HG02852 (cell line): Measurements from ENCODE around the gene NID2.

ENCODE experiments used
- ATAC-seq: cut with Tn5 transposase; IDR thresholded peaks from one replicate; pipeline ENCODE4 v1.9.1; 2021; ENCODE audit warnings: mild to moderate bottlenecking, moderate library complexity; ENCODE audit not compliant: unreplicated experiment

The NID2 gene

GRCh38 chr14:52003324-52003723 lies 65.5 kb downstream of the NID2 start:
- no peak for ATAC-seq

- ATAC-seq, result no peak
Observed at GRCh38 chr14:52002542-52002941, 66.3 kb downstream of the NID2 start.

GRCh38 chr14:52000696-52001095 lies 68.2 kb downstream of the NID2 start:
- ATAC-seq, result no peak

- no peak for ATAC-seq
Observed at GRCh38 chr14:52000019-52000582, 68.8 kb downstream of the NID2 start.

- ATAC-seq, result no peak
Observed at GRCh38 chr14:51999084-51999483, 69.8 kb downstream of the NID2 start.

- no peak for ATAC-seq
Observed at GRCh38 chr14:51998348-51998747, 70.5 kb downstream of the NID2 start.

- ATAC-seq, result no peak
Observed at GRCh38 chr14:51996148-51996746, 72.6 kb downstream of the NID2 start.

GRCh38 chr14:51993285-51993920 lies 75.5 kb downstream of the NID2 start:
- no peak for ATAC-seq

GRCh38 chr14:51990488-51990887 lies 78.4 kb downstream of the NID2 start:
- no peak for ATAC-seq

- ATAC-seq, result peak; percentile 92
Observed at GRCh38 chr14:51989293-51990234, 79.3 kb downstream of the NID2 start, which contains the start of gene RTRAF. Gene RTRAF, plus strand, starts transcription at chr14:51989546. Its CDS starts 94 bp downstream, at chr14:51989640.

- ATAC-seq, result no peak
Observed at GRCh38 chr14:51988221-51988620, 80.6 kb downstream of the NID2 start.

GRCh38 chr14:51981218-51981854 lies 87.5 kb downstream of the NID2 start:
- ATAC-seq, result peak; percentile 78

GRCh38 chr14:51979088-51979709 lies 89.7 kb downstream of the NID2 start:
- no peak for ATAC-seq

GRCh38 chr14:51978681-51979085 lies 90.2 kb downstream of the NID2 start:
- no peak for ATAC-seq

- ATAC-seq, result no peak
Observed at GRCh38 chr14:51977075-51977474, 91.8 kb downstream of the NID2 start.

- no peak for ATAC-seq
Observed at GRCh38 chr14:51972566-51972965, 96.3 kb downstream of the NID2 start.

- no peak for ATAC-seq
Observed at GRCh38 chr14:51969852-51970540, 98.9 kb downstream of the NID2 start.

GRCh38 chr14:51967521-51967920 lies 101.3 kb downstream of the NID2 start:
- no peak for ATAC-seq

GRCh38 chr14:51963286-51963685 lies 105.6 kb downstream of the NID2 start:
- no peak for ATAC-seq

GRCh38 chr14:51962711-51963110 lies 106.1 kb downstream of the NID2 start:
- ATAC-seq, result no peak
